Right lobe of liver (tissue), 4 donors: Measurements from ENCODE around the gene MAP7D1.

Source experiments
- POLR2A ChIP-seq: fragments of 450-650 bp; IDR thresholded peaks from one replicate; pipeline ENCODE4 v1.6.1; 2017; ENCODE audit warnings: antibody characterized with exemption, mild to moderate bottlenecking
- TF ChIP-seq, protein P1 (sequence below), 4 donors: fragments of 200-600 bp in 3 of 4; fragments of 450-650 bp in 1 of 4; IDR thresholded peaks; one replicate each; pipeline versions ENCODE4 v1.5.1 to v1.8.0; 2016 to 2022; ENCODE audit warnings: antibody characterized with exemption in 4 of 4, mild to moderate bottlenecking in 2 of 4
- donor health status: DM: no; HTN: no; CAD: no.
- donor health status: DM: no; HTN: no; CAD: no.
- donor health status: DM: no; HTN: yes; CAD: no.

DNA sequence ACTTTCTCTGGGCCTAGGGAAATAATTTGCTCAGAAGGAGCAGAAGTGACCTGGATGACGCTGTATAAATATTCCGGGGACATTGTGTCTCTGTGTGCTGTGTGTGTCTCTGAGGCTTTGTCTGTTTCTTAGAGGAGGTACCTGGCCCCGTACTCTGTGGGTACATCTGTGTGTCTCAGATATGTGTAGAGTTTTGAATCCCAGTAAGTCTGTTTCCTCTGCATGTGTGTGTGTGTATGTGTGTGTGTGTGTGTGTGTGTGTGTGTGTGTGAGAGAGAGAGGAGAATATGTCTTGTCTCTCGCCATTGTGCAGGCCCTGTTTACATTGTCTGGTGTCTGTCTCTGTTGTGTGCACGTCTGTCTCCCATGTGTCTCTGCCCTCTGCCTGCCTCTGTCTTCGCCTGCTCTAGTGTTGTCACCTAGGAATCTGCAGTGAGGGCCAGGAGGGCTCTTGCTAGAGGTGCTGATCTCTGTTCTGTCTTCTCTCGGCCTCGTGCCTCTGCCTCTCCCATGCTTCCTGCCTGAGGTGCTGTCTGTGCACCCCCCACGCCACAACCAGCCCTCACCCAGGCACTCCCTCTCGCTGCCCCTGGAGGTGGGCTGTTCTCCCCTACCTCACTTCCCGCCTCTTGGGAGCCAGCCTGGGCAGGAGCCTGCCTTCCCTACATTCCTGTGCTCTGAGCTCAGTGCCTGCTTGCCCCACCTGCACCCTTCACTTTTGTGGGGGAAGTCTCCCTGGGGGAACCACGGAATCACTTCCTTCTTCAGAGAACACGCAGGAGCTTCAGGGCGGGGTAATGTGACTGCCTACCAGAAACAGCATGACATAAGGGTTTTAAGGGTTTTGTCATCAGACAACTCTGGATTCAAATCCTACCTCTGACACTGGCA is 5.9 kb downstream of the MAP7D1 start:
- no peak for TF ChIP-seq POLR2A
- TF ChIP-seq, protein P1, sequence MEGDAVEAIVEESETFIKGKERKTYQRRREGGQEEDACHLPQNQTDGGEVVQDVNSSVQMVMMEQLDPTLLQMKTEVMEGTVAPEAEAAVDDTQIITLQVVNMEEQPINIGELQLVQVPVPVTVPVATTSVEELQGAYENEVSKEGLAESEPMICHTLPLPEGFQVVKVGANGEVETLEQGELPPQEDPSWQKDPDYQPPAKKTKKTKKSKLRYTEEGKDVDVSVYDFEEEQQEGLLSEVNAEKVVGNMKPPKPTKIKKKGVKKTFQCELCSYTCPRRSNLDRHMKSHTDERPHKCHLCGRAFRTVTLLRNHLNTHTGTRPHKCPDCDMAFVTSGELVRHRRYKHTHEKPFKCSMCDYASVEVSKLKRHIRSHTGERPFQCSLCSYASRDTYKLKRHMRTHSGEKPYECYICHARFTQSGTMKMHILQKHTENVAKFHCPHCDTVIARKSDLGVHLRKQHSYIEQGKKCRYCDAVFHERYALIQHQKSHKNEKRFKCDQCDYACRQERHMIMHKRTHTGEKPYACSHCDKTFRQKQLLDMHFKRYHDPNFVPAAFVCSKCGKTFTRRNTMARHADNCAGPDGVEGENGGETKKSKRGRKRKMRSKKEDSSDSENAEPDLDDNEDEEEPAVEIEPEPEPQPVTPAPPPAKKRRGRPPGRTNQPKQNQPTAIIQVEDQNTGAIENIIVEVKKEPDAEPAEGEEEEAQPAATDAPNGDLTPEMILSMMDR (IDR thresholded peaks at IDR 0.05): no peak
